H1 (cell line): ENCODE results near the gene FAM169A. TPM values are rescaled to one million over a fixed set of nuclear protein-coding genes. Genes with fewer than 3 reads are reported as not detected.

ENCODE experiments used
- CTCF ChIA-PET: fragments of 300-600 bp; sonication (Branson Sonifier 250); formaldehyde crosslinking; loops from one replicate; lab custom pipeline; 2021; ENCODE audit not compliant: partially characterized antibody; lab: Charles Lee
- POLR2A ChIA-PET: fragments of 300-600 bp; sonication (Branson Sonifier 250); formaldehyde crosslinking; loops from one replicate; lab custom pipeline; 2021; ENCODE audit warnings: inconsistent platforms; ENCODE audit not compliant: partially characterized antibody; lab: Charles Lee
- DNase-seq, 2 experiments: peaks; one replicate each; pipeline versions ENCODE4 v3.0.0 to v3.0.0-alpha.2; 2010 to 2022; ENCODE audit warnings: low spot score in 2 of 2, low read depth in 1 of 2, mixed read lengths in 1 of 2
- FAIRE-seq: peaks from 2 replicates; lab custom pipeline; 2011; peaks lifted over from hg19 to GRCh38; lab: Jason Lieb, UNC
- H2AFZ ChIP-seq: 2 replicates; pipeline ENCODE4 v1.8.1; 2012; ENCODE audit warnings: low read length, inconsistent platforms
- H2AK5ac ChIP-seq: 2 replicates; pipeline ENCODE4 v1.6.1; 2013; ENCODE audit warnings: low read depth, low read length
- H2BK120ac ChIP-seq: replicated peaks from 2 replicates; pipeline ENCODE3; 2013; ENCODE audit warnings: low read depth, low read length, inconsistent platforms
- H2BK12ac ChIP-seq: 2 replicates; pipeline ENCODE4 v1.6.1; 2013; ENCODE audit warnings: low read depth, low read length
- H2BK15ac ChIP-seq: 2 replicates; pipeline ENCODE4 v1.6.1; 2013; ENCODE audit warnings: low read length
- H2BK20ac ChIP-seq: 2 replicates; pipeline ENCODE4 v1.6.1; 2013; ENCODE audit warnings: low read length
- H2BK5ac ChIP-seq: 2 replicates; pipeline ENCODE4 v1.6.1; 2013; ENCODE audit warnings: low read depth, low read length
- H3K14ac ChIP-seq: 2 replicates; pipeline ENCODE4 v1.6.1; 2013; ENCODE audit warnings: inconsistent platforms; ENCODE audit not compliant: insufficient read length
- H3K18ac ChIP-seq: 2 replicates; pipeline ENCODE4 v1.6.1; 2013; ENCODE audit warnings: low read length; ENCODE audit errors: extremely low read depth
- H3K23ac ChIP-seq: 2 replicates; pipeline ENCODE4 v1.6.1; 2013; ENCODE audit warnings: inconsistent platforms; ENCODE audit not compliant: insufficient read length
- H3K23me2 ChIP-seq: 2 replicates; pipeline ENCODE4 v1.6.1; 2013; ENCODE audit warnings: low read depth, low read length
- H3K27ac ChIP-seq: 2 replicates; pipeline ENCODE4 v1.6.1; 2011; ENCODE audit warnings: low read depth, low read length, inconsistent platforms
- H3K27me3 ChIP-seq, 4 experiments: replicated peaks in 1 of 4; 1 replicate in 1 of 4; 2 replicates in 3 of 4; pipeline versions ENCODE4 v1.6.1 to v1.8.1; 2011 to 2013; ENCODE audit warnings: low read length in 3 of 4, mild to moderate bottlenecking in 3 of 4, inconsistent platforms in 2 of 4, mixed read lengths in 2 of 4, moderate library complexity in 1 of 4; ENCODE audit not compliant: control insufficient read depth in 3 of 4, insufficient read depth in 3 of 4; ENCODE audit errors: extremely low read depth in 1 of 4
- H3K36me3 ChIP-seq, 4 experiments: 2 replicates each; pipeline versions ENCODE4 v1.6.1 to v1.8.1; 2011 to 2013; ENCODE audit warnings: mild to moderate bottlenecking in 4 of 4, low read length in 3 of 4, moderate library complexity in 2 of 4, control low read depth in 1 of 4, inconsistent platforms in 1 of 4; ENCODE audit not compliant: insufficient read depth in 4 of 4, control insufficient read depth in 2 of 4
- H3K4ac ChIP-seq: replicated peaks from 2 replicates; pipeline ENCODE3; 2013; ENCODE audit warnings: low read length, low read depth, mixed read lengths, inconsistent platforms; ENCODE audit not compliant: insufficient read length
- H3K4me1 ChIP-seq, 4 experiments: replicated peaks in 1 of 4; 1 replicate in 1 of 4; 2 replicates in 3 of 4; pipeline versions ENCODE4 v1.6.1 to v1.8.1; 2011 to 2013; ENCODE audit warnings: low read length in 3 of 4, inconsistent platforms in 2 of 4, mixed read lengths in 1 of 4; ENCODE audit not compliant: insufficient read depth in 4 of 4, control insufficient read depth in 3 of 4
- H3K4me2 ChIP-seq, 2 experiments: 2 replicates each; pipeline versions ENCODE4 v1.6.1 to v1.8.1; 2011 to 2013; ENCODE audit warnings: low read depth in 2 of 2, low read length in 2 of 2, control low read depth in 1 of 2, inconsistent platforms in 1 of 2, mild to moderate bottlenecking in 1 of 2; ENCODE audit not compliant: insufficient read depth in 1 of 2
- H3K4me3 ChIP-seq, 4 experiments: fragments of 200-600, 300-600 bp in 1 of 4; sonication (generic), shearing (Covaris generic), sonication (Bioruptor Twin) in 1 of 4; 2 replicates each; pipeline versions ENCODE4 v1.5.1 to v1.8.1; 2011 to 2016; ENCODE audit warnings: low read length in 4 of 4, low read depth in 3 of 4, control low read depth in 2 of 4, inconsistent platforms in 2 of 4, mild to moderate bottlenecking in 2 of 4, mixed read lengths in 1 of 4, moderate library complexity in 1 of 4; ENCODE audit not compliant: insufficient read depth in 2 of 4; ENCODE audit errors: extremely low read depth in 1 of 4
- H3K56ac ChIP-seq: replicated peaks from 2 replicates; pipeline ENCODE3; 2013; ENCODE audit warnings: low read depth, mild to moderate bottlenecking, mixed read lengths, low read length, inconsistent platforms; ENCODE audit not compliant: insufficient read length
- H3K79me1 ChIP-seq: 2 replicates; pipeline ENCODE4 v1.6.1; 2013; ENCODE audit warnings: low read depth, low read length, control low read depth
- H3K79me2 ChIP-seq, 2 experiments: 2 replicates each; pipeline versions ENCODE4 v1.6.1 to v1.8.1; 2012 to 2013; ENCODE audit warnings: low read length in 2 of 2, mild to moderate bottlenecking in 2 of 2, inconsistent platforms in 1 of 2; ENCODE audit not compliant: insufficient read depth in 2 of 2, control insufficient read depth in 1 of 2
- H3K9ac ChIP-seq, 4 experiments: replicated peaks in 1 of 4; 1 replicate in 1 of 4; 2 replicates in 3 of 4; pipeline versions ENCODE4 v1.6.1 to v1.8.1; 2011 to 2013; ENCODE audit warnings: low read depth in 3 of 4, low read length in 3 of 4, control low read depth in 2 of 4, mild to moderate bottlenecking in 2 of 4, moderate library complexity in 2 of 4, inconsistent platforms in 1 of 4; ENCODE audit errors: extremely low read depth in 1 of 4
- H3K9me3 ChIP-seq, 2 experiments: 2 replicates each; pipeline versions ENCODE4 v1.6.1 to v1.8.1; 2012 to 2013; ENCODE audit warnings: mild to moderate bottlenecking in 2 of 2, moderate library complexity in 2 of 2, control low read depth in 1 of 2, inconsistent platforms in 1 of 2, low read depth in 1 of 2, low read length in 1 of 2, mixed read lengths in 1 of 2; ENCODE audit not compliant: insufficient read depth in 2 of 2
- H4K20me1 ChIP-seq, 2 experiments: replicated peaks in 1 of 2; 2 replicates each; pipeline versions ENCODE3 to v1.8.1; 2011 to 2013; ENCODE audit warnings: inconsistent platforms in 2 of 2, low read length in 2 of 2, mild to moderate bottlenecking in 1 of 2; ENCODE audit not compliant: insufficient read depth in 2 of 2, control insufficient read depth in 1 of 2
- H4K5ac ChIP-seq: 2 replicates; pipeline ENCODE4 v1.6.1; 2013; ENCODE audit warnings: low read length, low read depth, mixed read lengths, inconsistent platforms; ENCODE audit not compliant: insufficient read length
- H4K8ac ChIP-seq: 2 replicates; pipeline ENCODE4 v1.8.0; 2013; ENCODE audit warnings: mild to moderate bottlenecking, moderate library complexity, low read length, inconsistent platforms; ENCODE audit not compliant: insufficient read depth; ENCODE audit errors: extremely low read depth
- H4K91ac ChIP-seq: replicated peaks from 2 replicates; pipeline ENCODE3; 2013; ENCODE audit warnings: low read length, mixed read lengths, inconsistent platforms; ENCODE audit not compliant: insufficient read length
- ASH2L ChIP-seq: fragments of 200-600, 300-600 bp; sonication (generic); IDR thresholded peaks from one replicate; pipeline ENCODE4 v1.7.1; 2017; ENCODE audit warnings: low read length
- CEBPB ChIP-seq: IDR thresholded peaks from 2 replicates; pipeline ENCODE4 v1.6.1; 2012; ENCODE audit warnings: low read depth, low read length
- FOSL1 ChIP-seq: IDR thresholded peaks from 2 replicates; pipeline ENCODE4 v1.6.1; 2011; ENCODE audit warnings: mild to moderate bottlenecking, low read depth, low read length, moderate library complexity; ENCODE audit not compliant: insufficient read depth
- HDAC6 ChIP-seq: IDR thresholded peaks from one replicate; pipeline ENCODE4 v1.7.1; 2012; ENCODE audit warnings: low read depth, mild to moderate bottlenecking, inconsistent platforms, low read length, moderate library complexity
- JUND ChIP-seq: IDR thresholded peaks from 2 replicates; pipeline ENCODE4 v1.6.1; 2011; ENCODE audit warnings: mild to moderate bottlenecking, improper control_type of control experiment, low read length
- KDM1A ChIP-seq: fragments of 200-600, 300-600 bp; sonication (generic); IDR thresholded peaks from 2 replicates; pipeline ENCODE4 v1.7.1; 2016; ENCODE audit warnings: mild to moderate bottlenecking, low read length, borderline replicate concordance
- NANOG ChIP-seq: IDR thresholded peaks from 2 replicates; pipeline ENCODE4 v1.6.1; 2011; ENCODE audit warnings: low read length, low read depth, mild to moderate bottlenecking, inconsistent platforms; ENCODE audit not compliant: insufficient read depth, poor library complexity, severe bottlenecking
- NRF1 ChIP-seq: IDR thresholded peaks from 2 replicates; pipeline ENCODE4 v1.6.1; 2011; ENCODE audit warnings: mild to moderate bottlenecking, low read depth, low read length, improper control_type of control experiment
- POLR2AphosphoS5 ChIP-seq: IDR thresholded peaks from 2 replicates; pipeline ENCODE4 v1.6.1; 2011; ENCODE audit warnings: low read depth, low read length
- POU5F1 ChIP-seq: IDR thresholded peaks from 2 replicates; pipeline ENCODE4 v1.6.1; 2011; ENCODE audit warnings: low read depth, mild to moderate bottlenecking, low read length, moderate library complexity
- SAP30 ChIP-seq: fragments of 300-600 bp; sonication (generic); IDR thresholded peaks from 2 replicates; pipeline ENCODE4 v1.7.1; 2012; ENCODE audit warnings: low read length, moderate library complexity, mild to moderate bottlenecking, inconsistent platforms; ENCODE audit not compliant: insufficient read depth, insufficient replicate concordance
- SIRT6 ChIP-seq: IDR thresholded peaks from one replicate; pipeline ENCODE4 v1.7.1; 2012; ENCODE audit warnings: low read length, inconsistent platforms
- SP2 ChIP-seq: IDR thresholded peaks from 2 replicates; pipeline ENCODE4 v1.6.1; 2012; ENCODE audit warnings: mild to moderate bottlenecking, low read length, inconsistent platforms
- SRF ChIP-seq: IDR thresholded peaks from 2 replicates; pipeline ENCODE4 v1.6.1; 2011; ENCODE audit warnings: mild to moderate bottlenecking, low read depth, low read length, moderate library complexity
- TAF1 ChIP-seq: IDR thresholded peaks from 2 replicates; pipeline ENCODE4 v1.6.1; 2011; ENCODE audit warnings: mild to moderate bottlenecking, low read depth, low read length
- YY1 ChIP-seq: IDR thresholded peaks from 2 replicates; pipeline ENCODE4 v1.6.1; 2011; ENCODE audit warnings: low read depth, mild to moderate bottlenecking, low read length
- WGBS, 2 experiments: shearing (Covaris generic) in 1 of 2; methylation state at CpG; one replicate each; pipeline versions ENCODE4 v1.1.6 to v1.1.7; 2013 to 2015; ENCODE audit warnings: low lambda C conversion rate in 2 of 2, mixed read lengths in 2 of 2, inconsistent platforms in 1 of 2, low coverage in 1 of 2, missing lambda C conversion rate in 1 of 2; ENCODE audit not compliant: insufficient replicate concordance in 2 of 2, insufficient coverage in 1 of 2, insufficient read length in 1 of 2; ENCODE audit errors: extremely low coverage in 1 of 2, missing lambda C conversion rate in 1 of 2; 5-methylcytosine and 5-hydroxymethylcytosine counted together
- polyA plus RNA-seq, 7 experiments: library from polyadenylated mRNA; depleted of rRNA in 3 of 7; stranded (reverse) in 5 of 7; unstranded in 2 of 7; fragments of >200 nt in 5 of 7; fragments of 200-250 nt in 2 of 7; gene quantifications; 1 replicate in 5 of 7; 2 replicates in 1 of 7; 4 replicates in 1 of 7; pipeline versions ENCODE4 v1.2.1 to v1.2.3, GENCODE V29; 2011 to 2013; ENCODE audit warnings: missing spikeins in 2 of 7, mixed read lengths in 2 of 7
- total RNA-seq: library from RNA; stranded (reverse); fragmentation: NEBNext Ultra II Directional; extraction: Animal tissue kit (Norgen Biotek cat#: 25700); gene quantifications from 2 replicates; pipeline ENCODE4 v1.2.1, GENCODE V29; 2021

The FAM169A gene
- total and polyA plus RNA-seq, 2 of the 8 experiments (the other 6 are each of a cell fraction or from before 2014, with no cell fraction given), result 12.6 to 83.1 TPM

DNA sequence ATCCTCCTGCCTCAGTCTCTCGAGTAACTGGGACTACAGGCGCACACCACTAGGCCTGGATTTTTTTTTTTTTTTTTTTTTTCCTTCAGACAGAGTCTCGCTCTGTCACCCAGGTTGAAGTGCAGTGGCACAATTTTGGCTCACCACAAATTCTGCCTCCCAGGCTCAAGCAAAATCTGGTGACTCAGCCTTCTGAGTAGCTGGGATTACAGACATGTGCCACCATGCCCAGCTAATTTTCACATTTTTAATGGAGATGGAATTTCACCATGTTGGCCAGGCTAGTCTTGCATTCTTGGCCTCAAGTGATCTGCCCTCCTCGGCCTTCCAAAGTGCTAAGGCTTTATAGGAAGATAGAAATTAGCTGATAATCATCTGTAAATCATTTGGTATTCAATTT lies 55.3 kb downstream of the FAM169A start:
- Histone ChIP-seq H4K5ac (no peak overlapping the region), H2AK5ac (no peak overlapping the region), H4K8ac (no peak overlapping the region), H2BK5ac (no peak overlapping the region), H2BK15ac (no peak overlapping the region), H2AFZ (no peak overlapping the region), H3K4me3 (no peak overlapping the region), H4K91ac (no peak overlapping the region), H3K18ac (no peak overlapping the region), H2BK20ac (no peak overlapping the region), H3K27ac (no peak overlapping the region), H3K79me2 (peaks cover 0 to 83% of the 10 kb centered on the region in 2 experiments; a peak in 2 of 4 replicates), H3K27me3 (no peaks in the 10 kb centered on the region), H3K9ac (no peak overlapping the region), H4K20me1 (no peaks in the 10 kb centered on the region), H2BK12ac (no peak overlapping the region), H3K4me1 (peaks cover 0 to 8% (median 3%) of the 10 kb centered on the region in 4 experiments; a peak in 4 of 7 replicates), H3K4ac (no peak overlapping the region), H3K79me1 (no peaks in the 10 kb centered on the region), H3K36me3 (peaks cover 0 to 21% (median 7%) of the 10 kb centered on the region in 4 experiments; a peak in 3 of 8 replicates), H3K23ac (no peak overlapping the region), H3K9me3 (no peaks in the 10 kb centered on the region), H3K4me2 (no peak overlapping the region), H3K14ac (no peak overlapping the region), H3K23me2 (no peaks in the 10 kb centered on the region), H3K56ac (no peak overlapping the region), H2BK120ac (no peak overlapping the region)
- DNase-seq, result no peak
- POLR2A ChIA-PET, result interaction anchor here (0.7 kb wide), 1 partner anchor 45 kb away, joined by 4 read pairs; no protein-coding TSS in a partner anchor
- CTCF ChIA-PET, result no interaction called here
- WGBS, 2 experiments, result 82% methylated on average over 2 of the region's 4 CpGs; no CpG with 5 or more reads in 1 of the 2 experiments
- FAIRE-seq, result no peak
- TF ChIP-seq HDAC6 (no peak), POLR2AphosphoS5 (no peak), SIRT6 (no peak), SRF (no peak), KDM1A (no peak), SP2 (no peak), FOSL1 (no peak), SAP30 (no peak), YY1 (no peak), NANOG (no peak), ASH2L (no peak), TAF1 (no peak), CEBPB (no peak), JUND (no peak), POU5F1 (no peak), NRF1 (no peak)
